Measurements from ENCODE around the gene EGFR.

DNA sequence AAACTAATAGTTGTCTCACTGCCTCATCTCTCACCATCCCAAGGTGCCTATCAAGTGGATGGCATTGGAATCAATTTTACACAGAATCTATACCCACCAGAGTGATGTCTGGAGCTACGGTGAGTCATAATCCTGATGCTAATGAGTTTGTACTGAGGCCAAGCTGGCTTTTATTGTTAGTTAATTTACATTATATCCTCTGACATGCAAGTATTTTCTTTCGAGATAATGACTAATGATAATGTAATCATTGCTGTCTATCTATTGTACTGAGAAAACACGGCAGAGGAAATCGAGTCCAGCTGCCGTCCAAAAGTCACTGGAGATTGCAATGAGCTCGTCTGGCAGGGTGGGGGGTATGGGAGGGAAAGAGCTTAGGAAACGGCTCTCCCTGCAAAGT is 173.9 kb downstream of the EGFR start:
- TF ChIP-seq, protein P1, sequence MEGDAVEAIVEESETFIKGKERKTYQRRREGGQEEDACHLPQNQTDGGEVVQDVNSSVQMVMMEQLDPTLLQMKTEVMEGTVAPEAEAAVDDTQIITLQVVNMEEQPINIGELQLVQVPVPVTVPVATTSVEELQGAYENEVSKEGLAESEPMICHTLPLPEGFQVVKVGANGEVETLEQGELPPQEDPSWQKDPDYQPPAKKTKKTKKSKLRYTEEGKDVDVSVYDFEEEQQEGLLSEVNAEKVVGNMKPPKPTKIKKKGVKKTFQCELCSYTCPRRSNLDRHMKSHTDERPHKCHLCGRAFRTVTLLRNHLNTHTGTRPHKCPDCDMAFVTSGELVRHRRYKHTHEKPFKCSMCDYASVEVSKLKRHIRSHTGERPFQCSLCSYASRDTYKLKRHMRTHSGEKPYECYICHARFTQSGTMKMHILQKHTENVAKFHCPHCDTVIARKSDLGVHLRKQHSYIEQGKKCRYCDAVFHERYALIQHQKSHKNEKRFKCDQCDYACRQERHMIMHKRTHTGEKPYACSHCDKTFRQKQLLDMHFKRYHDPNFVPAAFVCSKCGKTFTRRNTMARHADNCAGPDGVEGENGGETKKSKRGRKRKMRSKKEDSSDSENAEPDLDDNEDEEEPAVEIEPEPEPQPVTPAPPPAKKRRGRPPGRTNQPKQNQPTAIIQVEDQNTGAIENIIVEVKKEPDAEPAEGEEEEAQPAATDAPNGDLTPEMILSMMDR (conservative IDR thresholded peaks at IDR 0.05 in 1 of 2, IDR thresholded peaks at IDR 0.05 in 1 of 2; ENCODE audit: extremely low read depth in 1 of 2, insufficient read depth in 1 of 2, low read depth in 1 of 2, low read length in 2 of 2) = no peak
- TF ChIP-seq EZH2 (IDR thresholded peaks at IDR 0.05; ENCODE audit: borderline replicate concordance, low read length) = no peak

All from mammary epithelial cell (primary cell).